ENCODE data around the gene ARL13B. TPM values are rescaled to one million over a fixed set of nuclear protein-coding genes. Genes with fewer than 3 reads are reported as not detected.

ARL13B gene
- total RNA-seq, 2 donors from 2014 or later, result 6.4 to 10.7 TPM

DNA sequence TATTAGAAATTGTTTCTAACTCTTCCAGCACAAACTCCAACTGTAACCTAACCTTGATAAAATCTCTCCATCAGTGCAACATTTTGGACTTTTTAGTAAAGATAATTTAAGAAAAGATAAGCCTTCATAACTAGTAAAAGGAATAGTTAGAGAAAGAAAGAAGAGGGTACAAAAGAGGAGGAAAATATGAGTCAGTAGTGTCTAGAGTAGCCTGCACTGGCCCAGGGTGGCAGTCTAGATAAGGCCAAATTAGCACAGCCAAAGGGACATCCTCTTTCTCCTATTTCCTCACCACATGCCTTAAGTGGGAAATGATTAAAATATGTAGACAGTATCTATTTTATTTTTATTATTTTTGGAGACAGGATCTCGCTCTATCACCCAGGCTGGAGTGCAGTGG, 10.0 kb upstream of the ARL13B start:
- no peaks in the 10 kb centered on the region for H3K4me1 ChIP-seq (replicated peaks)
- no peak for DNase-seq (ENCODE audit: low spot score)
- intact Hi-C loops (cut with DNase I), result no loop called here
- H3K9me3 ChIP-seq, result no peaks in the 10 kb centered on the region
- H3K36me3 ChIP-seq, result no peaks in the 10 kb centered on the region
- H3K4me3 ChIP-seq, result no peak overlapping the region
- no peak for TF ChIP-seq POLR2A (IDR thresholded peaks at IDR 0.05)
- TF ChIP-seq, protein P1, sequence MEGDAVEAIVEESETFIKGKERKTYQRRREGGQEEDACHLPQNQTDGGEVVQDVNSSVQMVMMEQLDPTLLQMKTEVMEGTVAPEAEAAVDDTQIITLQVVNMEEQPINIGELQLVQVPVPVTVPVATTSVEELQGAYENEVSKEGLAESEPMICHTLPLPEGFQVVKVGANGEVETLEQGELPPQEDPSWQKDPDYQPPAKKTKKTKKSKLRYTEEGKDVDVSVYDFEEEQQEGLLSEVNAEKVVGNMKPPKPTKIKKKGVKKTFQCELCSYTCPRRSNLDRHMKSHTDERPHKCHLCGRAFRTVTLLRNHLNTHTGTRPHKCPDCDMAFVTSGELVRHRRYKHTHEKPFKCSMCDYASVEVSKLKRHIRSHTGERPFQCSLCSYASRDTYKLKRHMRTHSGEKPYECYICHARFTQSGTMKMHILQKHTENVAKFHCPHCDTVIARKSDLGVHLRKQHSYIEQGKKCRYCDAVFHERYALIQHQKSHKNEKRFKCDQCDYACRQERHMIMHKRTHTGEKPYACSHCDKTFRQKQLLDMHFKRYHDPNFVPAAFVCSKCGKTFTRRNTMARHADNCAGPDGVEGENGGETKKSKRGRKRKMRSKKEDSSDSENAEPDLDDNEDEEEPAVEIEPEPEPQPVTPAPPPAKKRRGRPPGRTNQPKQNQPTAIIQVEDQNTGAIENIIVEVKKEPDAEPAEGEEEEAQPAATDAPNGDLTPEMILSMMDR (IDR thresholded peaks at IDR 0.05), result no peak
- TF ChIP-seq POLR2AphosphoS5 (IDR thresholded peaks at IDR 0.05), result no peak
- H3K27ac ChIP-seq, result no peak overlapping the region
- 91% methylated on average over 1 of the region's 1 CpG for WGBS
- no peaks in the 10 kb centered on the region for H3K27me3 ChIP-seq (replicated peaks; ENCODE audit: insufficient read depth)

DNA sequence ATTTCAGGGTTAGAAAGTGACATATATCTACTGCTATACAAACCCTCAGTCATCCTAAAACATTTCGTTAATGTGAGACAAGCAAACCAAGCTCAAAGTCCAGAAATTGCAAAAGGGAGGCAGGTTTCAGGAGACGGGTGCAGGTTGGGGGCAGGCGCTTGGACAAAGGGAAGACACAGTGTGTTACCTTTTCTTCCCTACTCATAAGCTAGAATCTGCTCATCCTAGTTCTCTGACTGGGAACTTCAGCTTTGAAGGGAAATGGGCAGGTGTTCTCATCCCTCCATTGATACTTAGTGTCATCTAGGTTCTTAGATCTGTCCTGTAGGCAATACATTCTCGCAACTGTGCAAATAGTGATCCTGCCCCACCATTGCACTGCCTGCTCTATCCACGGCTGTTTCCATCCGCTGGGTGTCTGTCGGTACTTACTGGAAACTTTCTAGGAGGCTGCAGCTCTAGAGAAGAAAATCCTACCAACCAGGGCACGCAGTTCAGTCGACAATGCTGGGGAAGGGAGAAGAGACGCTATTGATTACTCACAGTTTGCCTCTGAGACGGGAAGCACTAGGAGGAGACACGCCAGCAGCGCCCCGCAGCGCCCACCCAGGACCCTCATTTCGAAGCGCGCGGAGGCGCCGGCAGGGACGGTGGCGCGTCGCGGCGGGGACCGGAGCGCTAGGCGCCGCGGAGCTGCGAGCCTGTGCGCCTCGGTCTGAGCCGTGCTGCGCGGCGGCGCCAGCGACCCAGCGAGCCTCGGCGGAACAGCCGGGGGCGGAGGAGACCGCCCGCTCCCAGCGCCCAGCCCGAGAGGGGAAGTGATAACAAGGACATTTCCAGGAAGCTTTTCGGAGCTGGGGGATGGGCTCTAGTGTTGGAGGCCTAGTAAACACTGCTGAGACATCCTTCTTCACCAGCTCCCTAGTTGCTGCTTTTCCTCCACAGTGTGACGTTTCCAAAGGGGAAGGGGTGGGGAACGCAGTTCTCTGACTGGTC, 6.5 kb upstream of the ARL13B start, which contains the start of gene PROS1:
PROS1 (minus strand) TSS at position 766 of the 996 bp plus-strand sequence; CDS start at position 619, 147 bp downstream.
- H3K36me3 ChIP-seq, result no peaks in the 10 kb centered on the region
- TF ChIP-seq, protein P1 (IDR thresholded peaks at IDR 0.05), result no peak
- TF ChIP-seq POLR2AphosphoS5 (IDR thresholded peaks at IDR 0.05), result peak; percentile 43
- no peaks in the 10 kb centered on the region for H3K9me3 ChIP-seq
- no peaks in the 10 kb centered on the region for H3K27me3 ChIP-seq (replicated peaks; ENCODE audit: insufficient read depth)
- H3K27ac ChIP-seq, result peak within 1 kb of the TSS; percentile 78 to 86
- no peaks in the 10 kb centered on the region for H3K4me1 ChIP-seq (replicated peaks)
- intact Hi-C loops (cut with DNase I), result no loop called here
- DNase-seq (ENCODE audit: low spot score), result peak; percentile 65
- peak within 1 kb of the TSS; percentile 46 to 51 for H3K4me3 ChIP-seq
- 1% methylated on average over 46 of the region's 53 CpGs for WGBS

DNA sequence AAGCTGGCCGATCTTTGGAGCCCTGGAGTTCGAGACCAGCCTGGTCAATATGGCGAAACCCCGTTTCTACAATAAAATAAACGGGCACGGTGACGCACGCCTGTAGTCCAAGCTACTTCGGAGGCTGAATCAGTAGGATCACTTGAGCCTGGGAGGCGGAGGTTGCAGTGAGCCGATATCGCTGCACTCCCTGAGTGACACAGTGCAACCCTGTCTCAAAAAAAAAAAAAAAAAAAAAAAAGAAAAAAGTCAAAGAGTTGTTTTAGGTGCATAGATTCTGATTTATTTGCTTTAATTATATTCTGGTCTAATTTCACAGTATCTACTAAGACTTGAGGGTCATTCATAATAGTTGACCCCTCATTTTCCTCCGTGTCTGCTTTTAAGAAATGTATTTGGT, 1.7 kb downstream of the ARL13B start:
- H3K4me3 ChIP-seq, result no peak overlapping the region
- no peaks in the 10 kb centered on the region for H3K9me3 ChIP-seq
- no peaks in the 10 kb centered on the region for H3K4me1 ChIP-seq (replicated peaks)
- no peaks in the 10 kb centered on the region for H3K27me3 ChIP-seq (replicated peaks; ENCODE audit: insufficient read depth)
- TF ChIP-seq, protein P1 (IDR thresholded peaks at IDR 0.05), result no peak
- TF ChIP-seq POLR2A (IDR thresholded peaks at IDR 0.05), result no peak
- no peak for TF ChIP-seq POLR2AphosphoS5 (IDR thresholded peaks at IDR 0.05)
- intact Hi-C loops (cut with DNase I), result no loop called here
- no peaks in the 10 kb centered on the region for H3K36me3 ChIP-seq
- no peak for DNase-seq (ENCODE audit: low spot score)
- no peak overlapping the region for H3K27ac ChIP-seq
- WGBS, result 89% methylated on average over 13 of the region's 13 CpGs

GRCh38 chr3:93983408-93983807, 3.5 kb downstream of the ARL13B start:
- DNase-seq (ENCODE audit: low spot score), result no peak
- no peaks in the 10 kb centered on the region for H3K9me3 ChIP-seq
- no peaks in the 10 kb centered on the region for H3K36me3 ChIP-seq
- no peaks in the 10 kb centered on the region for H3K4me1 ChIP-seq (replicated peaks)
- H3K4me3 ChIP-seq, result no peak overlapping the region
- intact Hi-C loops (cut with DNase I), result no loop called here
- H3K27ac ChIP-seq, result no peak overlapping the region
- TF ChIP-seq POLR2A (IDR thresholded peaks at IDR 0.05), result no peak
- no peak for TF ChIP-seq POLR2AphosphoS5 (IDR thresholded peaks at IDR 0.05)
- TF ChIP-seq, protein P1 (IDR thresholded peaks at IDR 0.05), result no peak
- WGBS, result 93% methylated on average over 3 of the region's 3 CpGs
- no peaks in the 10 kb centered on the region for H3K27me3 ChIP-seq (replicated peaks; ENCODE audit: insufficient read depth)

All from prostate gland (tissue), 2 donors.